Measurements from ENCODE around the gene DYNLRB2. TPM values are rescaled to one million over a fixed set of nuclear protein-coding genes. Genes with fewer than 3 reads are reported as not detected.

The DYNLRB2 gene
- total and polyA plus RNA-seq, 2 experiments from 2014 or later = not detected

DNA sequence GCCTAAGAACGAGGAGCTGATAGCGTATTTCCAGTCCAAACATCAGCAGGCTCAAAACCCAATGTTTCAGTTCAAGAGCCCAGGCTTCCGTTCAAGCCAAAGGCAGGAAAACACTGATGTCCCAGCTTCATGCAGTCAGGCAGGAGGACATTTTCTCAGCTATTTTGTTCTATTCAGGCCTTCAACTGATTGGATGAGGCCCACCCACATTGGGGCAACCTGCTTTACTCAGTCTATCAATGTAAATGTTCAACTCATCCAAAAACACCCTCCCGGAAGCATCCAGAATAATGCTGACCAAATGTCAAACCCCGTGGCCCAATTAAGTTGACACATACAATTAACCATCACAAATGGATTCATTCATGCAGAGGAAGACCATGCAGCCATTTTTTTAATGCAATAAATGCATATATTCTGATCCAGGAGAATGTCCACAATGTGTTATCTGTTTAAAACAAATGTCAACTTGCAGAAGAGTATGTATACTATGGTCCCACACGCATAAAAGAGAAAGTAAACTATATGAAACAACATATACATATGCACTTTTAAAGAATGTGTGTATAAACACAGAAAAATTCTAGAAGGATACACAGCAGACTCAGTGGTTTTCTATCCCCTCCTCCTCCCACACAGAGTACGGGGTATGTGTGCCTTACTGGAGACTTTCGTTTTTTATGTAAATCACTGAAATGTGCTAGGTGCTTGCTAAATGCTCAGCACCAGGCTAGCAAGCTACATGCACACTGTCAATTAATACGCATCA lies 28.8 kb upstream of the DYNLRB2 start:
- no peak overlapping the region for H2AFZ ChIP-seq
- no peaks in the 10 kb centered on the region for H3K9me3 Mint-ChIP-seq
- peaks cover 7% of the 10 kb centered on the region; the same call in 1 of the 2 replicates for H3K9me2 ChIP-seq (ENCODE audit: insufficient read depth)
- H3K4me2 ChIP-seq = no peak overlapping the region
- H4K20me1 ChIP-seq (replicated peaks; ENCODE audit: insufficient read depth) = no peaks in the 10 kb centered on the region
- H3K27ac ChIP-seq (ENCODE audit: low read depth) = no peak overlapping the region
- no peak for ATAC-seq
- no peak overlapping the region for H3K27ac Mint-ChIP-seq
- peaks cover 17% of the 10 kb centered on the region for H3K4me1 Mint-ChIP-seq
- no peaks in the 10 kb centered on the region for H3K27me3 Mint-ChIP-seq (ENCODE audit: insufficient read depth, low read depth, poor library complexity)
- H3K4me1 ChIP-seq (ENCODE audit: insufficient read depth) = peaks cover 3% of the 10 kb centered on the region; the same call in 1 of the 2 replicates
- no peak for TF ChIP-seq NANOG (IDR thresholded peaks at IDR 0.05; ENCODE audit: borderline replicate concordance)
- TF ChIP-seq REST (IDR thresholded peaks at IDR 0.05; ENCODE audit: unreplicated experiment) = no peak
- TF ChIP-seq STAT1 (IDR thresholded peaks at IDR 0.05; ENCODE audit: unreplicated experiment) = no peak
- TF ChIP-seq JUNB (IDR thresholded peaks at IDR 0.05; ENCODE audit: unreplicated experiment) = no peak
- no peak for TF ChIP-seq EZH2phosphoT487 (IDR thresholded peaks at IDR 0.05; ENCODE audit: unreplicated experiment)
- H3K36me3 ChIP-seq (ENCODE audit: insufficient read depth) = no peaks in the 10 kb centered on the region
- H3F3A ChIP-seq (replicated peaks; ENCODE audit: low read depth) = no peaks in the 10 kb centered on the region
- H3K27me3 ChIP-seq (ENCODE audit: insufficient read depth) = no peaks in the 10 kb centered on the region
- no peaks in the 10 kb centered on the region for H3K36me3 Mint-ChIP-seq (ENCODE audit: low read depth)
- no peak for DNase-seq (ENCODE audit: low spot score)
- H3K4me3 ChIP-seq = no peak overlapping the region
- H3K4me3 Mint-ChIP-seq = no peak overlapping the region
- H3K79me2 ChIP-seq (replicated peaks; ENCODE audit: insufficient read depth) = no peaks in the 10 kb centered on the region

GRCh38 chr16:80512593-80512853 lies 28.3 kb upstream of the DYNLRB2 start:
- Histone ChIP-seq H3K27me3 (ENCODE audit: insufficient read depth) (no peaks in the 10 kb centered on the region), H2AFZ (no peak overlapping the region), H3K4me2 (no peak overlapping the region), H3F3A (replicated peaks; ENCODE audit: low read depth) (no peaks in the 10 kb centered on the region), H4K20me1 (replicated peaks; ENCODE audit: insufficient read depth) (no peaks in the 10 kb centered on the region), H3K4me1 (ENCODE audit: insufficient read depth) (peaks cover 3% of the 10 kb centered on the region; the same call in 1 of the 2 replicates), H3K9me2 (ENCODE audit: insufficient read depth) (peaks cover 7% of the 10 kb centered on the region; the same call in 1 of the 2 replicates), H3K27ac (ENCODE audit: low read depth) (no peak overlapping the region), H3K4me3 (no peak overlapping the region), H3K36me3 (ENCODE audit: insufficient read depth) (no peaks in the 10 kb centered on the region), H3K79me2 (replicated peaks; ENCODE audit: insufficient read depth) (no peaks in the 10 kb centered on the region)
- ATAC-seq = no peak
- Mint-ChIP-seq H3K27me3 (ENCODE audit: insufficient read depth, low read depth, poor library complexity) (no peaks in the 10 kb centered on the region), H3K9me3 (no peaks in the 10 kb centered on the region), H3K4me1 (peaks cover 17% of the 10 kb centered on the region), H3K4me3 (no peak overlapping the region), H3K36me3 (ENCODE audit: low read depth) (no peaks in the 10 kb centered on the region), H3K27ac (no peak overlapping the region)
- no peak for DNase-seq (ENCODE audit: low spot score)
- TF ChIP-seq ZNF114 (CRISPR knock-in tag; IDR thresholded peaks at IDR 0.05) (no peak), STAT1 (IDR thresholded peaks at IDR 0.05; ENCODE audit: unreplicated experiment) (no peak), ZNF331 (CRISPR knock-in tag; IDR thresholded peaks at IDR 0.05; ENCODE audit: low read depth) (no peak), EZH2phosphoT487 (IDR thresholded peaks at IDR 0.05; ENCODE audit: unreplicated experiment) (no peak), POLR2AphosphoS5 (IDR thresholded peaks at IDR 0.05; ENCODE audit: low read depth) (no peak), EZH2 (IDR thresholded peaks at IDR 0.05; ENCODE audit: low read depth, unreplicated experiment) (no peak), REST (IDR thresholded peaks at IDR 0.05; ENCODE audit: unreplicated experiment) (no peak), CREB1 (CRISPR knock-in tag; IDR thresholded peaks at IDR 0.05; ENCODE audit: low read depth) (no peak), JUNB (IDR thresholded peaks at IDR 0.05; ENCODE audit: unreplicated experiment) (no peak), NANOG (IDR thresholded peaks at IDR 0.05; ENCODE audit: borderline replicate concordance) (no peak)
- TF ChIP-seq, protein P1, sequence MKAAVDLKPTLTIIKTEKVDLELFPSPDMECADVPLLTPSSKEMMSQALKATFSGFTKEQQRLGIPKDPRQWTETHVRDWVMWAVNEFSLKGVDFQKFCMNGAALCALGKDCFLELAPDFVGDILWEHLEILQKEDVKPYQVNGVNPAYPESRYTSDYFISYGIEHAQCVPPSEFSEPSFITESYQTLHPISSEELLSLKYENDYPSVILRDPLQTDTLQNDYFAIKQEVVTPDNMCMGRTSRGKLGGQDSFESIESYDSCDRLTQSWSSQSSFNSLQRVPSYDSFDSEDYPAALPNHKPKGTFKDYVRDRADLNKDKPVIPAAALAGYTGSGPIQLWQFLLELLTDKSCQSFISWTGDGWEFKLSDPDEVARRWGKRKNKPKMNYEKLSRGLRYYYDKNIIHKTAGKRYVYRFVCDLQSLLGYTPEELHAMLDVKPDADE (IDR thresholded peaks at IDR 0.05) = no peak
